Liver (tissue), 9 donors: ENCODE measurements around the gene TMC1. TPM values are rescaled to one million over a fixed set of nuclear protein-coding genes. Genes with fewer than 3 reads are reported as not detected.
A peak's percentile ranks its signal among the peaks of the same experiment; 100 is the strongest.

Experiments
- DNase-seq: peaks from one replicate; pipeline ENCODE4 v3.0.0-alpha.2; 2017; ENCODE audit warnings: low spot score
- H3K27ac ChIP-seq, 2 donors: one replicate each; pipeline ENCODE4 v1.7.0; 2013; ENCODE audit warnings: inconsistent platforms in 2 of 2, low read length in 2 of 2, control low read depth in 1 of 2, low read depth in 1 of 2, mild to moderate bottlenecking in 1 of 2
- H3K27me3 ChIP-seq, 4 donors: one replicate each; pipeline versions ENCODE4 v1.6.1 to v1.7.0; 2013; ENCODE audit warnings: low read length in 3 of 4, inconsistent platforms in 1 of 4, mild to moderate bottlenecking in 1 of 4, moderate library complexity in 1 of 4; ENCODE audit not compliant: control insufficient read depth in 4 of 4, insufficient read depth in 4 of 4
- H3K36me3 ChIP-seq, 4 donors: one replicate each; pipeline versions ENCODE4 v1.6.1 to v1.7.0; 2013; ENCODE audit warnings: low read length in 3 of 4, mild to moderate bottlenecking in 3 of 4, low read depth in 1 of 4, moderate library complexity in 1 of 4; ENCODE audit not compliant: control insufficient read depth in 4 of 4, insufficient read depth in 3 of 4
- H3K4me1 ChIP-seq, 4 donors: one replicate each; pipeline versions ENCODE4 v1.6.1 to v1.7.0; 2013; ENCODE audit warnings: low read length in 3 of 4, mild to moderate bottlenecking in 3 of 4, moderate library complexity in 1 of 4; ENCODE audit not compliant: control insufficient read depth in 4 of 4, insufficient read depth in 4 of 4
- H3K4me3 ChIP-seq, 3 donors: one replicate each; pipeline versions ENCODE4 v1.6.1 to v1.7.0; 2013; ENCODE audit warnings: low read length in 3 of 3, control low read depth in 1 of 3, low read depth in 1 of 3, mild to moderate bottlenecking in 1 of 3
- H3K9ac ChIP-seq, 2 donors: one replicate each; pipeline ENCODE4 v1.7.0; 2013; ENCODE audit warnings: low read length in 2 of 2, mild to moderate bottlenecking in 2 of 2, moderate library complexity in 2 of 2, control low read depth in 1 of 2, low read depth in 1 of 2
- H3K9me3 ChIP-seq, 4 donors: one replicate each; pipeline versions ENCODE4 v1.6.1 to v1.7.0; 2013; ENCODE audit warnings: low read length in 3 of 4; ENCODE audit not compliant: control insufficient read depth in 4 of 4
- CTCF ChIP-seq: fragments of 150-350 bp; IDR thresholded peaks from 2 replicates; pipeline ENCODE4 v1.5.1; 2017; ENCODE audit warnings: improper control_type of control experiment, low read depth, low read length; ENCODE audit not compliant: missing input control
- EGR1 ChIP-seq, 2 donors: IDR thresholded peaks; 2 replicates each; pipeline ENCODE4 v1.6.1; 2016 to 2018; ENCODE audit warnings: antibody characterized with exemption in 2 of 2, low read depth in 2 of 2
- FOXA1 ChIP-seq: IDR thresholded peaks from 2 replicates; pipeline ENCODE4 v1.6.1; 2016; ENCODE audit warnings: antibody characterized with exemption
- FOXA2 ChIP-seq: IDR thresholded peaks from 2 replicates; pipeline ENCODE4 v1.6.1; 2016; ENCODE audit warnings: antibody characterized with exemption
- GABPA ChIP-seq, 2 donors: IDR thresholded peaks in 1 of 2; conservative IDR thresholded peaks in 1 of 2; 2 replicates each; pipeline ENCODE4 v1.6.1; 2016; ENCODE audit warnings: antibody characterized with exemption in 2 of 2, mild to moderate bottlenecking in 1 of 2, moderate library complexity in 1 of 2
- HNF4A ChIP-seq, 2 donors: conservative IDR thresholded peaks; 2 replicates each; pipeline ENCODE4 v1.6.1; 2016; ENCODE audit warnings: antibody characterized with exemption in 2 of 2, mild to moderate bottlenecking in 2 of 2
- HNF4G ChIP-seq: IDR thresholded peaks from 2 replicates; pipeline ENCODE4 v1.6.1; 2016; ENCODE audit warnings: antibody characterized with exemption
- JUND ChIP-seq, 2 donors: IDR thresholded peaks; 2 replicates each; pipeline ENCODE4 v1.6.1; 2016; ENCODE audit warnings: antibody characterized with exemption in 2 of 2
- MAX ChIP-seq: IDR thresholded peaks from 2 replicates; pipeline ENCODE4 v1.6.1; 2016; ENCODE audit warnings: antibody characterized with exemption
- NR2F2 ChIP-seq: IDR thresholded peaks from 2 replicates; pipeline ENCODE4 v1.6.1; 2016; ENCODE audit warnings: antibody characterized with exemption
- RAD21 ChIP-seq, 2 donors: IDR thresholded peaks; 2 replicates each; pipeline ENCODE4 v1.6.1; 2016; ENCODE audit warnings: antibody characterized with exemption in 2 of 2, mild to moderate bottlenecking in 2 of 2
- RXRA ChIP-seq, 2 donors: IDR thresholded peaks; 2 replicates each; pipeline ENCODE4 v1.6.1; 2017 to 2018; ENCODE audit warnings: antibody characterized with exemption in 2 of 2, mild to moderate bottlenecking in 1 of 2
- SP1 ChIP-seq: IDR thresholded peaks from 2 replicates; pipeline ENCODE4 v1.6.1; 2018; ENCODE audit warnings: antibody characterized with exemption, mild to moderate bottlenecking
- TAF1 ChIP-seq: conservative IDR thresholded peaks from 2 replicates; pipeline ENCODE4 v1.6.1; 2016; ENCODE audit warnings: antibody characterized with exemption, mild to moderate bottlenecking
- YY1 ChIP-seq: IDR thresholded peaks from 2 replicates; pipeline ENCODE4 v1.6.1; 2016; ENCODE audit warnings: antibody characterized with exemption, mild to moderate bottlenecking
- ZBTB33 ChIP-seq: IDR thresholded peaks from 2 replicates; pipeline ENCODE4 v1.6.1; 2016; ENCODE audit warnings: antibody characterized with exemption
- WGBS: extraction: QIAGEN DNeasy Blood & Tissue Kit; methylation state at CpG from one replicate; pipeline ENCODE4 v1.1.7; 2013; 5-methylcytosine and 5-hydroxymethylcytosine counted together
- polyA plus RNA-seq, 2 donors: library from polyadenylated mRNA; stranded (reverse) in 1 of 2; unstranded in 1 of 2; fragments of 200-250 nt in 1 of 2; fragments of >200 nt in 1 of 2; fragmentation: Nextera tagmentation in 1 of 2; extraction: Ambion mirVana in 1 of 2; gene quantifications; one replicate each; pipeline versions ENCODE4 v1.2.1 to v1.2.3, GENCODE V29; 2013 to 2015
- total RNA-seq, 2 donors: library from RNA; depleted of rRNA; stranded (reverse); fragments of >200 nt; gene quantifications; one replicate each; pipeline ENCODE4 v1.2.3, GENCODE V29; 2014
- TF ChIP-seq, protein P1 (sequence below): IDR thresholded peaks from 2 replicates; pipeline ENCODE4 v1.6.1; 2016; ENCODE audit warnings: antibody characterized with exemption
- donor health status: healthy.
- donor health status: healthy.
- donor health status: healthy.
- donor health status: healthy.
- donor health status: healthy.

TMC1 gene
- total and polyA plus RNA-seq, 4 donors: 0.09 TPM; not detected in 3

- Histone ChIP-seq H3K9ac (no peak overlapping the region), H3K27me3 (no peaks in the 10 kb centered on the region), H3K36me3 (no peaks in the 10 kb centered on the region), H3K4me1 (no peaks in the 10 kb centered on the region), H3K4me3 (no peak overlapping the region), H3K9me3 (no peaks in the 10 kb centered on the region), H3K27ac (no peak overlapping the region)
- TF ChIP-seq RAD21 (IDR thresholded peaks at IDR 0.05) (peak; percentile 50 to 67), CTCF (peak; percentile 30), FOXA1 (no peak), SP1 (no peak)
- 71% methylated on average over 8 of the region's 8 CpGs for WGBS
- DNase-seq: no peak
These were observed 232.0 kb downstream of the TMC1 start for GRCh38 chr9:72753266-72753893.

GRCh38 chr9:72755836-72756235, 234.4 kb downstream of the TMC1 start:
- DNase-seq: no peak
- 89% methylated on average over 2 of the region's 2 CpGs for WGBS
- Histone ChIP-seq H3K4me3 (no peak overlapping the region), H3K4me1 (no peaks in the 10 kb centered on the region), H3K9me3 (no peaks in the 10 kb centered on the region), H3K9ac (no peak overlapping the region), H3K27ac (no peak overlapping the region), H3K36me3 (no peaks in the 10 kb centered on the region), H3K27me3 (no peaks in the 10 kb centered on the region)
- TF ChIP-seq MAX: no peak
- TF ChIP-seq, protein P1, sequence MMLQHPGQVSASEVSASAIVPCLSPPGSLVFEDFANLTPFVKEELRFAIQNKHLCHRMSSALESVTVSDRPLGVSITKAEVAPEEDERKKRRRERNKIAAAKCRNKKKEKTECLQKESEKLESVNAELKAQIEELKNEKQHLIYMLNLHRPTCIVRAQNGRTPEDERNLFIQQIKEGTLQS: no peak
- no peak for TF ChIP-seq HNF4G
- TF ChIP-seq CTCF: no peak
- no peak for TF ChIP-seq NR2F2
- TF ChIP-seq EGR1 (IDR thresholded peaks at IDR 0.05; ENCODE audit: low read depth in 2 of 2): no peak

DNA sequence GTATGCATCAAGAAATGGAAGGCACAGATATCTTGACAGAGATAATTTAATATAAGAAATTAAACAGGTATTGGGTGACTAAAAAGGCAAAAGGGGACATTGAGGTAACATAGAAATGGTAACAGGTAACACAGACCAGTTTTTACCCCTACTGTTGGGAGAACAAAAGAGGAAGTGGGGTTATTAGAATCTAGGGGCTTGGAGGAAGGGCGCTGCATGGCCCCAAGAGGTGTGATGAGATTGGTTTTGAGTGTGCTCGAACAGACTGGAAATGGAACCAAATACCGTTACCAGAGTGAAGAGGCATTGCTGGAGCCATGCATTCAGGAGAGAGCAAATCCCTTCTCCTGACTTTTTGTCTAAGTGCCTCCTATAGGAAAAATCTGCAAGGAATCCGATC, 237.5 kb downstream of the TMC1 start:
- Histone ChIP-seq H3K9me3 (no peaks in the 10 kb centered on the region), H3K4me1 (no peaks in the 10 kb centered on the region), H3K9ac (no peak overlapping the region), H3K27ac (no peak overlapping the region), H3K4me3 (no peak overlapping the region), H3K27me3 (peaks cover 0 to 2% (median 0%) of the 10 kb centered on the region in 4 donors), H3K36me3 (no peaks in the 10 kb centered on the region)
- no peak for TF ChIP-seq ZBTB33
- TF ChIP-seq FOXA1: no peak
- no peak for TF ChIP-seq YY1
- TF ChIP-seq TAF1: no peak
- no peak for TF ChIP-seq RXRA (IDR thresholded peaks at IDR 0.05)
- TF ChIP-seq CTCF: no peak
- no peak for TF ChIP-seq FOXA2
- TF ChIP-seq MAX: no peak
- TF ChIP-seq HNF4A (conservative IDR thresholded peaks at IDR 0.05): no peak
- TF ChIP-seq EGR1 (IDR thresholded peaks at IDR 0.05; ENCODE audit: low read depth in 2 of 2): no peak
- no peak for TF ChIP-seq HNF4G
- no peak for TF ChIP-seq SP1
- TF ChIP-seq GABPA (IDR thresholded peaks at IDR 0.05 in 1 of 2, conservative IDR thresholded peaks at IDR 0.05 in 1 of 2): no peak
- TF ChIP-seq, protein P1: no peak
- TF ChIP-seq JUND (IDR thresholded peaks at IDR 0.05): no peak
- WGBS: 88% methylated on average over 4 of the region's 4 CpGs
- DNase-seq: no peak
